ENCODE measurements around the gene FNDC11. TPM values are rescaled to one million over a fixed set of nuclear protein-coding genes. Genes with fewer than 3 reads are reported as not detected.

Gene FNDC11
- total and polyA plus RNA-seq, 2 of the 13 experiments (the other 11 are each of a cell fraction or from before 2014, with no cell fraction given), result 0.07 TPM; not detected in 1

DNA sequence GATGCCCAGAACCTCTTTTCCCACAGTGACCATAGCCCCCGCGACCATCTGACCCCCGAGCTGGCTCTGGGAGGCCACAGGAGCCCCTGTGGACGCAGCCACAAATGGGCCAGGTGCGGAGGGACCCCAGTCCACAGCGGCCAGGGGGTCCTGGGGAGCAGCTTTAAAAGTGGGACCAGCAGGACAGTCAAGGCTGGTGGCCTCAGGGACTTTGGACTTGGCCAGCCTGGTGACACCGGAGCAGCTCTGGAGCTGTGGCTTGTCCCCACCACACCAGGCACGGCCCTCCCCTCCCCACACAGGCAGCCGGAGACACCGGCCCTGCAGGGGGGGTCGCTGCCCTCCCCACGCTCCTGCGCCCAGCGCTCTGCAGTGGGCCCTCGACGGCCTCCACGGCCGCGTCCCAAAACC is 3.5 kb downstream of the FNDC11 start (continued):
- TF ChIP-seq HES4 (CRISPR knock-in tag; IDR thresholded peaks at IDR 0.05; ENCODE audit: borderline replicate concordance) (no peak; the same call in 1 of the 2 replicates), U2AF1 (optimal IDR thresholded peaks at IDR 0.05; ENCODE audit: low read depth, low read length) (no peak), MEIS1 (CRISPR knock-in tag; IDR thresholded peaks at IDR 0.05; ENCODE audit: borderline replicate concordance) (peak; percentile 57; the same call in 1 of the 2 replicates), RAD51 (IDR thresholded peaks at IDR 0.05; ENCODE audit: borderline replicate concordance) (no peak), ZFX (CRISPR knock-in tag; IDR thresholded peaks at IDR 0.05; ENCODE audit: low read depth) (peak; percentile 65), IKZF1 (IDR thresholded peaks at IDR 0.05) (no peak), NCOR1 (IDR thresholded peaks at IDR 0.05; ENCODE audit: borderline replicate concordance, low read length) (no peak), ZNF773 (CRISPR knock-in tag; IDR thresholded peaks at IDR 0.05; ENCODE audit: borderline replicate concordance) (no peak), ZNF713 (CRISPR knock-in tag; IDR thresholded peaks at IDR 0.05) (no peak), POLR2G (IDR thresholded peaks at IDR 0.05; ENCODE audit: low read depth, low read length) (no peak; the same call in 1 of the 2 replicates), NFIC (IDR thresholded peaks at IDR 0.05; ENCODE audit: low read length) (no peak), ZNF567 (CRISPR knock-in tag; IDR thresholded peaks at IDR 0.05; ENCODE audit: borderline replicate concordance) (no peak), ZNF235 (CRISPR knock-in tag; IDR thresholded peaks at IDR 0.05; ENCODE audit: borderline replicate concordance) (no peak), MZF1 (CRISPR knock-in tag; IDR thresholded peaks at IDR 0.05; ENCODE audit: borderline replicate concordance) (no peak), ZNF563 (CRISPR knock-in tag; IDR thresholded peaks at IDR 0.05) (peak; percentile 55; the same call in 1 of the 2 replicates), ZSCAN31 (CRISPR knock-in tag; IDR thresholded peaks at IDR 0.05; ENCODE audit: low read depth) (no peak), ZNF256 (CRISPR knock-in tag; conservative IDR thresholded peaks at IDR 0.05) (no peak), HCFC1 (IDR thresholded peaks at IDR 0.05; ENCODE audit: low read depth, low read length) (no peak), SYNCRIP (IDR thresholded peaks at IDR 0.05; ENCODE audit: insufficient read depth, low read depth, low read length) (no peak), ZNF589 (CRISPR knock-in tag; conservative IDR thresholded peaks at IDR 0.05) (no peak), MTA1 (CRISPR knock-in tag; IDR thresholded peaks at IDR 0.05; ENCODE audit: borderline replicate concordance) (peak; percentile 67; the same call in 1 of the 2 replicates), ATF7-NPFF (CRISPR knock-in tag; IDR thresholded peaks at IDR 0.05; ENCODE audit: low read depth) (no peak), TOPORS (CRISPR knock-in tag; IDR thresholded peaks at IDR 0.05) (no peak), SP5 (CRISPR knock-in tag; IDR thresholded peaks at IDR 0.05; ENCODE audit: borderline replicate concordance, low read depth) (no peak), ZBTB20 (CRISPR knock-in tag; IDR thresholded peaks at IDR 0.05; ENCODE audit: borderline replicate concordance, low read depth) (no peak)
- TF ChIP-seq, protein P1, sequence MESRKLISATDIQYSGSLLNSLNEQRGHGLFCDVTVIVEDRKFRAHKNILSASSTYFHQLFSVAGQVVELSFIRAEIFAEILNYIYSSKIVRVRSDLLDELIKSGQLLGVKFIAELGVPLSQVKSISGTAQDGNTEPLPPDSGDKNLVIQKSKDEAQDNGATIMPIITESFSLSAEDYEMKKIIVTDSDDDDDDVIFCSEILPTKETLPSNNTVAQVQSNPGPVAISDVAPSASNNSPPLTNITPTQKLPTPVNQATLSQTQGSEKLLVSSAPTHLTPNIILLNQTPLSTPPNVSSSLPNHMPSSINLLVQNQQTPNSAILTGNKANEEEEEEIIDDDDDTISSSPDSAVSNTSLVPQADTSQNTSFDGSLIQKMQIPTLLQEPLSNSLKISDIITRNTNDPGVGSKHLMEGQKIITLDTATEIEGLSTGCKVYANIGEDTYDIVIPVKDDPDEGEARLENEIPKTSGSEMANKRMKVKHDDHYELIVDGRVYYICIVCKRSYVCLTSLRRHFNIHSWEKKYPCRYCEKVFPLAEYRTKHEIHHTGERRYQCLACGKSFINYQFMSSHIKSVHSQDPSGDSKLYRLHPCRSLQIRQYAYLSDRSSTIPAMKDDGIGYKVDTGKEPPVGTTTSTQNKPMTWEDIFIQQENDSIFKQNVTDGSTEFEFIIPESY (CRISPR knock-in tag; IDR thresholded peaks at IDR 0.05), result peak; percentile 71; the same call in 1 of the 2 replicates
- TF ChIP-seq, protein P2, sequence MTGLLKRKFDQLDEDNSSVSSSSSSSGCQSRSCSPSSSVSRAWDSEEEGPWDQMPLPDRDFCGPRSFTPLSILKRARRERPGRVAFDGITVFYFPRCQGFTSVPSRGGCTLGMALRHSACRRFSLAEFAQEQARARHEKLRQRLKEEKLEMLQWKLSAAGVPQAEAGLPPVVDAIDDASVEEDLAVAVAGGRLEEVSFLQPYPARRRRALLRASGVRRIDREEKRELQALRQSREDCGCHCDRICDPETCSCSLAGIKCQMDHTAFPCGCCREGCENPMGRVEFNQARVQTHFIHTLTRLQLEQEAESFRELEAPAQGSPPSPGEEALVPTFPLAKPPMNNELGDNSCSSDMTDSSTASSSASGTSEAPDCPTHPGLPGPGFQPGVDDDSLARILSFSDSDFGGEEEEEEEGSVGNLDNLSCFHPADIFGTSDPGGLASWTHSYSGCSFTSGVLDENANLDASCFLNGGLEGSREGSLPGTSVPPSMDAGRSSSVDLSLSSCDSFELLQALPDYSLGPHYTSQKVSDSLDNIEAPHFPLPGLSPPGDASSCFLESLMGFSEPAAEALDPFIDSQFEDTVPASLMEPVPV (CRISPR knock-in tag; IDR thresholded peaks at IDR 0.05), result peak; percentile 84; the same call in 1 of the 2 replicates
- TF ChIP-seq, protein P3, sequence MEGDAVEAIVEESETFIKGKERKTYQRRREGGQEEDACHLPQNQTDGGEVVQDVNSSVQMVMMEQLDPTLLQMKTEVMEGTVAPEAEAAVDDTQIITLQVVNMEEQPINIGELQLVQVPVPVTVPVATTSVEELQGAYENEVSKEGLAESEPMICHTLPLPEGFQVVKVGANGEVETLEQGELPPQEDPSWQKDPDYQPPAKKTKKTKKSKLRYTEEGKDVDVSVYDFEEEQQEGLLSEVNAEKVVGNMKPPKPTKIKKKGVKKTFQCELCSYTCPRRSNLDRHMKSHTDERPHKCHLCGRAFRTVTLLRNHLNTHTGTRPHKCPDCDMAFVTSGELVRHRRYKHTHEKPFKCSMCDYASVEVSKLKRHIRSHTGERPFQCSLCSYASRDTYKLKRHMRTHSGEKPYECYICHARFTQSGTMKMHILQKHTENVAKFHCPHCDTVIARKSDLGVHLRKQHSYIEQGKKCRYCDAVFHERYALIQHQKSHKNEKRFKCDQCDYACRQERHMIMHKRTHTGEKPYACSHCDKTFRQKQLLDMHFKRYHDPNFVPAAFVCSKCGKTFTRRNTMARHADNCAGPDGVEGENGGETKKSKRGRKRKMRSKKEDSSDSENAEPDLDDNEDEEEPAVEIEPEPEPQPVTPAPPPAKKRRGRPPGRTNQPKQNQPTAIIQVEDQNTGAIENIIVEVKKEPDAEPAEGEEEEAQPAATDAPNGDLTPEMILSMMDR (CRISPR knock-in tag; IDR thresholded peaks at IDR 0.05), result no peak

Measured in HepG2 (cell line).